ENCODE results near the gene SLC16A7.

DNA sequence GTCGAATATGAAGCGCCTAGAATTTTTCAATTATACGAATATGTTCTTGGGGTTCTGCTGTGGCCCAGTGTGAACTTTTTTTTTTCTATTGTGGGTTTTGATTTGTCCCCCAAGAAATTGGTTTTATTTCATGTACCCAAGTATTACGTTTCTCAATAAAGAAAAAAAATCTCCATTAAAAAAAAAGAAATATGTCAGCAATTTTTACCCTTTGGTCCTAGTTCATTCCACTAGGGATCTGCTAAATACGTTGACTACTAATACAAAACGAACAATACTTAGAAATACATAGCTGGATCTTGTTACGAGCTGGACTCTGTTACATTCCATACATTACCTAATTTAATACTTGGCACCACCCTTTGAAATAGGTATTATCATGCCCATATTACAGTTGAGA lies 216.9 kb downstream of the SLC16A7 start:
- no peak for TF ChIP-seq POLR2A (IDR thresholded peaks at IDR 0.05)
- TF ChIP-seq, protein P1, sequence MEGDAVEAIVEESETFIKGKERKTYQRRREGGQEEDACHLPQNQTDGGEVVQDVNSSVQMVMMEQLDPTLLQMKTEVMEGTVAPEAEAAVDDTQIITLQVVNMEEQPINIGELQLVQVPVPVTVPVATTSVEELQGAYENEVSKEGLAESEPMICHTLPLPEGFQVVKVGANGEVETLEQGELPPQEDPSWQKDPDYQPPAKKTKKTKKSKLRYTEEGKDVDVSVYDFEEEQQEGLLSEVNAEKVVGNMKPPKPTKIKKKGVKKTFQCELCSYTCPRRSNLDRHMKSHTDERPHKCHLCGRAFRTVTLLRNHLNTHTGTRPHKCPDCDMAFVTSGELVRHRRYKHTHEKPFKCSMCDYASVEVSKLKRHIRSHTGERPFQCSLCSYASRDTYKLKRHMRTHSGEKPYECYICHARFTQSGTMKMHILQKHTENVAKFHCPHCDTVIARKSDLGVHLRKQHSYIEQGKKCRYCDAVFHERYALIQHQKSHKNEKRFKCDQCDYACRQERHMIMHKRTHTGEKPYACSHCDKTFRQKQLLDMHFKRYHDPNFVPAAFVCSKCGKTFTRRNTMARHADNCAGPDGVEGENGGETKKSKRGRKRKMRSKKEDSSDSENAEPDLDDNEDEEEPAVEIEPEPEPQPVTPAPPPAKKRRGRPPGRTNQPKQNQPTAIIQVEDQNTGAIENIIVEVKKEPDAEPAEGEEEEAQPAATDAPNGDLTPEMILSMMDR (IDR thresholded peaks at IDR 0.05) = no peak
- no peak for TF ChIP-seq POLR2AphosphoS5 (IDR thresholded peaks at IDR 0.05)
